SK-N-MC (cell line): ENCODE measurements around the gene FAAP100.

Experiments used
- DNase-seq: peaks from one replicate; pipeline ENCODE4 v3.0.0-alpha.2; 2011; ENCODE audit warnings: low read depth, low spot score
- H3K27ac ChIP-seq: fragments of 200-600 bp; sonication (generic); 2 replicates; pipeline ENCODE4 v1.5.1; 2016; ENCODE audit warnings: mixed run types
- H3K36me3 ChIP-seq: fragments of 200-600 bp; sonication (generic); 2 replicates; pipeline ENCODE4 v1.6.1; 2017; ENCODE audit warnings: antibody characterized with exemption, low read length, mixed read lengths; ENCODE audit not compliant: insufficient read depth
- H3K4me3 ChIP-seq: fragments of 200-600 bp; sonication (generic); 2 replicates; pipeline ENCODE4 v1.5.1; 2016
- H3K9ac ChIP-seq: fragments of 200-600 bp; sonication (generic); 2 replicates; pipeline ENCODE4 v1.8.0; 2017; ENCODE audit warnings: mixed run types, mixed read lengths; ENCODE audit not compliant: insufficient read length
- H3K9me3 ChIP-seq: fragments of 200-600 bp; sonication (generic); 2 replicates; pipeline ENCODE4 v1.6.1; 2017; ENCODE audit warnings: low read depth, mild to moderate bottlenecking, antibody characterized with exemption, low read length, moderate library complexity, mixed read lengths
- EZH2 ChIP-seq: fragments of 200-600 bp; sonication (generic); IDR thresholded peaks from one replicate; pipeline ENCODE4 v1.6.1; 2017; ENCODE audit warnings: antibody characterized with exemption
- FOXP2 ChIP-seq: optimal IDR thresholded peaks from 2 replicates; pipeline ENCODE3; 2011; ENCODE audit warnings: mild to moderate bottlenecking, moderate library complexity; ENCODE audit not compliant: insufficient read depth; ENCODE audit errors: extremely low read length, control extremely low read depth
- POLR2AphosphoS5 ChIP-seq: IDR thresholded peaks from 2 replicates; pipeline ENCODE4 v1.6.1; 2012; ENCODE audit warnings: mild to moderate bottlenecking, low read depth, low read length, borderline replicate concordance

Gene FAAP100

DNA sequence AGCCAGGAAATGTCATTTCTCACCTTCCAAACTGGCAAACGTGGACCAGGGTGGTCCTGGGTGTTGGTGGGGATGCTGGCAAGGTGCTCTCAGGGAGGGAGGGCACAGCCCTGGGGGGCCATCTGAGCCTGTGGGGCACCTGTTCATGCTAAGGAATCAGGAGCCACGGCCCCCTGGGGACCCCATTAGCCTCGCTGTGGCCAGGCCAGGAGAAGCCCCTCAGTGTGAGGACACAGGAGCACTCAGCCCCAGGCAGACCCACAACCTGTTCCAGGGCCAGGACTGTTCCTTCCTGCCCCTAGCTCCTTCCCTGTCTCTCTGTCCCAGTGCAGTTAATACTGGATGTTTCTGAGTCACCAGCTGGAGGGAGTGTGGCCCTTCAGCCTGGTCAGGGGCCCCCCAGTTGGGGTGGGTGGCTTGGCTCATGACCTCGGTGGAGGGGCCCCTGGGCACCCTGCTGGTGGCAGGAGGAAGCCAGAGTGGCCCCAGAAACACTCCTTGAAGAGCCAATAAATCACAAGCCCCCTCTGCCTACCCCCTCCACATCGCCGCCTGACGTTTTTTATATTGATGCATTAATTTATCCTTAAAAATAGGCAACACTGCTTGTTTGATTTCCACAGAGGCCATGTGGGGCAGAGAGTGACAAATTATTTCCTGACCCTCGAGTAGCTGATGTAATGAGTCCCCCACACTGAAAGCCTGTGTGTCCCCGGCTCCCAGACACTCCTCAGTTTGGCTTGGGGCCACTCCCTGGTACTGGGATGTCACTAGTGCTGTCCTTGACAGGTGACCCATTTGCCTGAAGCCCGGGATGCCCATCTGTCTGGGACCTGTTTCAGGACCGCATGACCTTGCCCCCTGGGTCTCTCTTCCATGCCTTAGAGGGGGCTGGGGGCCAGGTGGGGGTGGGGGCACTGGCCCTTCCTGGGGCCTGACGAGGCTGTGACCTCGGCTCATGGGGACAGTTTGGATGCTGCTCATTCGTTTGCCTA is 61.9 kb downstream of the FAAP100 start:
- Histone ChIP-seq H3K9ac (peak overlapping the region; percentile 23), H3K9me3 (no peaks in the 10 kb centered on the region), H3K4me3 (peak overlapping the region; percentile 43), H3K36me3 (no peaks in the 10 kb centered on the region), H3K27ac (peak overlapping the region; percentile 35)
- TF ChIP-seq EZH2 (no peak), POLR2AphosphoS5 (no peak), FOXP2 (no peak)
- DNase-seq: no peak
